Neural crest cell (in vitro differentiated cells): ENCODE results near the gene SPTSSA. TPM values are rescaled to one million over a fixed set of nuclear protein-coding genes. Genes with fewer than 3 reads are reported as not detected.

Experiments
- DNase-seq: peaks from one replicate; pipeline ENCODE4 v3.0.0; 2021; ENCODE audit warnings: low read depth, mixed read lengths, low spot score
- H3K27ac Mint-ChIP-seq: one replicate; pipeline ENCODE4 v1.8.0; 2021; ENCODE audit warnings: mild to moderate bottlenecking, mixed read lengths; ENCODE audit not compliant: unreplicated experiment
- H3K27me3 Mint-ChIP-seq: 2 replicates; pipeline ENCODE4 v1.8.0; 2021; ENCODE audit warnings: low read depth, mild to moderate bottlenecking, mixed read lengths
- H3K36me3 Mint-ChIP-seq: 2 replicates; pipeline ENCODE4 v1.8.0; 2021; ENCODE audit warnings: low read depth, mild to moderate bottlenecking, mixed read lengths
- H3K4me1 Mint-ChIP-seq: 2 replicates; pipeline ENCODE4 v1.8.0; 2021; ENCODE audit warnings: mixed read lengths
- H3K4me3 Mint-ChIP-seq: one replicate; pipeline ENCODE4 v1.8.0; 2021; ENCODE audit warnings: mild to moderate bottlenecking, mixed read lengths
- H3K9me3 Mint-ChIP-seq: 2 replicates; pipeline ENCODE4 v1.8.0; 2021; ENCODE audit warnings: mixed read lengths
- CTCF ChIP-seq: fragments of 200-600 bp; sonication (generic); conservative IDR thresholded peaks from 2 replicates; pipeline ENCODE4 v1.5.0; 2021; ENCODE audit warnings: antibody characterized with exemption, mild to moderate bottlenecking
- total RNA-seq: library from RNA; stranded (reverse); gene quantifications from 2 replicates; pipeline ENCODE4 v1.2.1, GENCODE V29; 2021

Gene SPTSSA
- total RNA-seq, 1 donor from 2014 or later = 24.7 TPM

- TF ChIP-seq CTCF = no peak
- H3K27ac Mint-ChIP-seq = no peak overlapping the region
- peaks cover 7% of the 10 kb centered on the region for H3K36me3 Mint-ChIP-seq
- peaks cover 8% of the 10 kb centered on the region for H3K9me3 Mint-ChIP-seq
- no peak overlapping the region for H3K4me3 Mint-ChIP-seq
- H3K27me3 Mint-ChIP-seq = no peaks in the 10 kb centered on the region
- no peak for DNase-seq
- H3K4me1 Mint-ChIP-seq = no peaks in the 10 kb centered on the region
Observed at GRCh38 chr14:34424488-34424887, 37.6 kb downstream of the SPTSSA start.

- H3K4me3 Mint-ChIP-seq = no peak overlapping the region
- no peak for DNase-seq
- no peak for TF ChIP-seq CTCF
- H3K9me3 Mint-ChIP-seq = peaks cover 8% of the 10 kb centered on the region
- H3K4me1 Mint-ChIP-seq = no peaks in the 10 kb centered on the region
- H3K36me3 Mint-ChIP-seq = peaks cover 4% of the 10 kb centered on the region
- H3K27me3 Mint-ChIP-seq = no peaks in the 10 kb centered on the region
- H3K27ac Mint-ChIP-seq = no peak overlapping the region
Observed at GRCh38 chr14:34423445-34423844, 38.6 kb downstream of the SPTSSA start.

- H3K27ac Mint-ChIP-seq = no peak overlapping the region
- DNase-seq = no peak
- no peaks in the 10 kb centered on the region for H3K4me1 Mint-ChIP-seq
- H3K27me3 Mint-ChIP-seq = no peaks in the 10 kb centered on the region
- H3K4me3 Mint-ChIP-seq = no peak overlapping the region
- peaks cover 8% of the 10 kb centered on the region for H3K36me3 Mint-ChIP-seq
- peaks cover 12% of the 10 kb centered on the region for H3K9me3 Mint-ChIP-seq
- TF ChIP-seq CTCF = no peak
Observed at GRCh38 chr14:34420547-34421150, 41.4 kb downstream of the SPTSSA start.

- Mint-ChIP-seq H3K4me1 (no peaks in the 10 kb centered on the region), H3K27ac (no peak overlapping the region), H3K9me3 (peaks cover 6% of the 10 kb centered on the region), H3K36me3 (peaks cover 7% of the 10 kb centered on the region), H3K4me3 (no peak overlapping the region), H3K27me3 (no peaks in the 10 kb centered on the region)
- DNase-seq = no peak
- no peak for TF ChIP-seq CTCF
Observed at GRCh38 chr14:34409721-34410120, 52.3 kb downstream of the SPTSSA start.

GRCh38 chr14:34407951-34408350, 54.1 kb downstream of the SPTSSA start:
- Mint-ChIP-seq H3K4me1 (no peaks in the 10 kb centered on the region), H3K4me3 (no peak overlapping the region), H3K27me3 (no peaks in the 10 kb centered on the region), H3K27ac (no peak overlapping the region), H3K36me3 (peaks cover 7% of the 10 kb centered on the region), H3K9me3 (peaks cover 6% of the 10 kb centered on the region)
- no peak for TF ChIP-seq CTCF
- no peak for DNase-seq
